GM04503 (cell line): ENCODE data around the gene PEX14.
A peak's percentile ranks its signal among the peaks of the same experiment; 100 is the strongest.

ENCODE experiments used
- DNase-seq: peaks from one replicate; pipeline ENCODE4 v3.0.0-alpha.2; 2012; ENCODE audit warnings: low read depth

The PEX14 gene

GRCh38 chr1:10597492-10598388, 123.0 kb downstream of the PEX14 start:
- no peak for DNase-seq

- DNase-seq: no peak
These were observed 123.6 kb downstream of the PEX14 start for GRCh38 chr1:10598389-10598702.

- peak; percentile 39 for DNase-seq
These were observed 124.6 kb downstream of the PEX14 start for GRCh38 chr1:10599194-10599861.

- no peak for DNase-seq
These were observed 126.8 kb downstream of the PEX14 start for GRCh38 chr1:10601342-10602070.

- DNase-seq: no peak
These were observed 128.2 kb downstream of the PEX14 start for GRCh38 chr1:10602936-10603335.

GRCh38 chr1:10604966-10605365, 130.2 kb downstream of the PEX14 start:
- DNase-seq: no peak

- DNase-seq: no peak
These were observed 131.3 kb downstream of the PEX14 start for GRCh38 chr1:10606064-10606463.

- no peak for DNase-seq
These were observed 132.5 kb downstream of the PEX14 start for GRCh38 chr1:10607228-10607627.

- no peak for DNase-seq
These were observed 133.9 kb downstream of the PEX14 start for GRCh38 chr1:10608690-10609089.

- no peak for DNase-seq
These were observed 136.3 kb downstream of the PEX14 start for GRCh38 chr1:10610901-10611600.

GRCh38 chr1:10612436-10613160, 137.8 kb downstream of the PEX14 start:
- no peak for DNase-seq

GRCh38 chr1:10613340-10613739, 138.6 kb downstream of the PEX14 start:
- DNase-seq: no peak

GRCh38 chr1:10613861-10614260, 139.1 kb downstream of the PEX14 start:
- no peak for DNase-seq

GRCh38 chr1:10614377-10615225, 139.9 kb downstream of the PEX14 start:
- no peak for DNase-seq

GRCh38 chr1:10615332-10615731, 140.6 kb downstream of the PEX14 start:
- no peak for DNase-seq

- no peak for DNase-seq
These were observed 141.4 kb downstream of the PEX14 start for GRCh38 chr1:10615932-10616671.

- no peak for DNase-seq
These were observed 141.9 kb downstream of the PEX14 start for GRCh38 chr1:10616696-10617095.

GRCh38 chr1:10617318-10617717, 142.6 kb downstream of the PEX14 start:
- DNase-seq: no peak

- DNase-seq: no peak
These were observed 143.5 kb downstream of the PEX14 start for GRCh38 chr1:10617931-10618885.
